ENCODE results near the gene TANC1. TPM values are rescaled to one million over a fixed set of nuclear protein-coding genes. Genes with fewer than 3 reads are reported as not detected.

TANC1 gene
- total RNA-seq, 4 donors from 2014 or later, result 27.1 to 57.4 (median 55.1) TPM

GRCh38 chr2:159144776-159145614, 176.6 kb downstream of the TANC1 start:
- no peak for DNase-seq
- TF ChIP-seq POLR2A (IDR thresholded peaks at IDR 0.05) (no peak), CTCF (IDR thresholded peaks at IDR 0.05) (no peak)

GRCh38 chr2:159145745-159146354, 177.4 kb downstream of the TANC1 start:
- no peaks in the 10 kb centered on the region for H3K9me3 ChIP-seq
- no peaks in the 10 kb centered on the region for H3K27me3 ChIP-seq
- no peak overlapping the region for H3K27ac ChIP-seq
- TF ChIP-seq POLR2A (IDR thresholded peaks at IDR 0.05) (no peak), CTCF (IDR thresholded peaks at IDR 0.05) (no peak)
- DNase-seq, result no peak
- no peak overlapping the region for H3K4me3 ChIP-seq
- H3K4me1 ChIP-seq, result peaks cover 0 to 22% (median 0%) of the 10 kb centered on the region in 4 donors
- no peaks in the 10 kb centered on the region for H3K36me3 ChIP-seq

More at GRCh38 chr2:159144776-159145614, 176.6 kb downstream of the TANC1 start:
- Histone ChIP-seq H3K27me3 (no peaks in the 10 kb centered on the region), H3K9me3 (no peaks in the 10 kb centered on the region), H3K27ac (no peak overlapping the region), H3K36me3 (no peaks in the 10 kb centered on the region), H3K4me3 (no peak overlapping the region), H3K4me1 (peaks cover 0 to 14% (median 0%) of the 10 kb centered on the region in 4 donors)

- peak in 2 of 3 donors; percentile 81 to 86 for DNase-seq
- H3K4me1 ChIP-seq, result peaks cover 0 to 34% (median 0%) of the 10 kb centered on the region in 4 donors
- no peaks in the 10 kb centered on the region for H3K9me3 ChIP-seq
- no peak overlapping the region for H3K4me3 ChIP-seq
- peak overlapping the region in 3 of 4 donors; percentile 14 to 61 (median 24) for H3K27ac ChIP-seq
- H3K27me3 ChIP-seq, result no peaks in the 10 kb centered on the region
- no peak for TF ChIP-seq CTCF (IDR thresholded peaks at IDR 0.05)
- no peak for TF ChIP-seq POLR2A (IDR thresholded peaks at IDR 0.05)
- no peaks in the 10 kb centered on the region for H3K36me3 ChIP-seq
Observed at GRCh38 chr2:159146996-159147666, 178.7 kb downstream of the TANC1 start.

- Histone ChIP-seq H3K27ac (peak overlapping the region in 3 of 4 donors; percentile 14 to 61 (median 24)), H3K36me3 (no peaks in the 10 kb centered on the region), H3K27me3 (no peaks in the 10 kb centered on the region), H3K9me3 (no peaks in the 10 kb centered on the region), H3K4me3 (no peak overlapping the region), H3K4me1 (peaks cover 0 to 39% (median 0%) of the 10 kb centered on the region in 4 donors)
- no peak for DNase-seq
- TF ChIP-seq CTCF (IDR thresholded peaks at IDR 0.05), result no peak
- no peak for TF ChIP-seq POLR2A (IDR thresholded peaks at IDR 0.05)
Observed at GRCh38 chr2:159147690-159148089, 179.2 kb downstream of the TANC1 start.

GRCh38 chr2:159148901-159149300, 180.5 kb downstream of the TANC1 start:
- Histone ChIP-seq H3K27me3 (no peaks in the 10 kb centered on the region), H3K27ac (no peak overlapping the region), H3K36me3 (no peaks in the 10 kb centered on the region), H3K4me3 (no peak overlapping the region), H3K4me1 (peaks cover 0 to 52% (median 0%) of the 10 kb centered on the region in 4 donors), H3K9me3 (no peaks in the 10 kb centered on the region)
- TF ChIP-seq POLR2A (IDR thresholded peaks at IDR 0.05) (no peak), CTCF (IDR thresholded peaks at IDR 0.05) (no peak)
- no peak for DNase-seq
